Small intestine (tissue), 7 donors: ENCODE results near the gene HSPB6. TPM values are rescaled to one million over a fixed set of nuclear protein-coding genes. Genes with fewer than 3 reads are reported as not detected.
A peak's percentile ranks its signal among the peaks of the same experiment; 100 is the strongest.
"Not testable (repeated sequence)": the region's sequence is repeated elsewhere in the genome, so short reads cannot be mapped to it uniquely, and the experiment has no call there.

Source experiments
- DNase-seq, 2 donors: peaks; one replicate each; pipeline versions ENCODE4 v3.0.0 to v3.0.0-alpha.2; 2013
- FAIRE-seq: peaks from 2 replicates; lab custom pipeline; 2012; peaks lifted over from hg19 to GRCh38; lab: Jason Lieb, UNC
- H3K27ac ChIP-seq, 3 donors: one replicate each; pipeline ENCODE4 v1.5.1; 2013; ENCODE audit warnings: low read length in 2 of 3, mild to moderate bottlenecking in 2 of 3, control low read depth in 1 of 3, inconsistent platforms in 1 of 3, low read depth in 1 of 3, moderate library complexity in 1 of 3
- H3K27me3 ChIP-seq, 3 donors: one replicate each; pipeline ENCODE4 v1.6.1; 2013; ENCODE audit warnings: low read length in 3 of 3, inconsistent platforms in 1 of 3; ENCODE audit not compliant: control insufficient read depth in 3 of 3, insufficient read depth in 3 of 3
- H3K36me3 ChIP-seq, 3 donors: one replicate each; pipeline ENCODE4 v1.6.1; 2013; ENCODE audit warnings: low read length in 3 of 3, inconsistent platforms in 1 of 3, low read depth in 1 of 3, mild to moderate bottlenecking in 1 of 3, moderate library complexity in 1 of 3; ENCODE audit not compliant: control insufficient read depth in 3 of 3, insufficient read depth in 2 of 3
- H3K4me1 ChIP-seq, 3 donors: one replicate each; pipeline ENCODE4 v1.6.1; 2013; ENCODE audit warnings: low read length in 2 of 3, inconsistent platforms in 1 of 3, low read depth in 1 of 3, mild to moderate bottlenecking in 1 of 3, moderate library complexity in 1 of 3; ENCODE audit not compliant: control insufficient read depth in 3 of 3, insufficient read depth in 2 of 3
- H3K4me3 ChIP-seq, 3 donors: one replicate each; pipeline ENCODE4 v1.5.1; 2013; ENCODE audit warnings: low read length in 3 of 3, control low read depth in 1 of 3, inconsistent platforms in 1 of 3, low read depth in 1 of 3, mild to moderate bottlenecking in 1 of 3, moderate library complexity in 1 of 3
- H3K9me3 ChIP-seq, 2 donors: one replicate each; pipeline ENCODE4 v1.6.1; 2013; ENCODE audit warnings: low read depth in 1 of 2, low read length in 1 of 2; ENCODE audit not compliant: control insufficient read depth in 2 of 2, insufficient read depth in 1 of 2
- WGBS, 3 donors: extraction: QIAGEN DNeasy Blood & Tissue Kit; methylation state at CpG; one replicate each; pipeline ENCODE4 v1.1.7; 2013; 5-methylcytosine and 5-hydroxymethylcytosine counted together
- polyA plus RNA-seq, 4 donors: library from polyadenylated mRNA; stranded (reverse) in 3 of 4; unstranded in 1 of 4; fragments of 200-250 nt in 3 of 4; fragments of 120-200 nt in 1 of 4; gene quantifications; one replicate each; pipeline versions ENCODE4 v1.2.1 to v1.2.3, GENCODE V29; 2013
- donor health status: healthy with polysubstance abuse.
- donor health status: control.
- donor health status: control.
- donor health status: Bipolar disorder and iron deficiency.
- donor health status: healthy.

The HSPB6 gene
- polyA plus RNA-seq, 4 donors: 2.0 to 41.7 (median 11.5) TPM

- Histone ChIP-seq H3K27ac (no peak overlapping the region), H3K27me3 (no peaks in the 10 kb centered on the region), H3K36me3 (peaks cover 0 to 29% (median 4%) of the 10 kb centered on the region in 3 donors), H3K9me3 (no peaks in the 10 kb centered on the region), H3K4me1 (peaks cover 0 to 12% (median 0%) of the 10 kb centered on the region in 3 donors), H3K4me3 (peak overlapping the region in 2 of 3 donors; percentile 59 to 76)
- FAIRE-seq (no peak), DNase-seq (no peak)
- 57 to 60% (median 60%) methylated on average over 12 to 13 of the region's 13 CpGs for WGBS, 3 donors
Observed at GRCh38 chr19:35776102-35776788, 19.4 kb upstream of the HSPB6 start.

- Histone ChIP-seq H3K27me3 (no peaks in the 10 kb centered on the region), H3K9me3 (no peaks in the 10 kb centered on the region), H3K27ac (no peak within 1 kb of the TSS), H3K4me1 (peaks cover 0 to 12% (median 0%) of the 10 kb centered on the region in 3 donors), H3K36me3 (peaks cover 0 to 23% (median 4%) of the 10 kb centered on the region in 3 donors), H3K4me3 (peak within 1 kb of the TSS; percentile 59 to 76 (median 75))
- no peak for FAIRE-seq
- DNase-seq: peak; percentile 98 to 99
- WGBS, 3 donors: 1% methylated on average over 19 to 82 of the region's 82 CpGs
Observed at GRCh38 chr19:35775298-35776101, 18.7 kb upstream of the HSPB6 start, which contains the start of gene ARHGAP33. Gene ARHGAP33, plus strand, starts transcription at chr19:35775564. Its CDS starts 95 bp downstream, at chr19:35775659.

- no peak for FAIRE-seq
- WGBS, 3 donors: 17 to 38% (median 33%) methylated on average over 9 of the region's 9 CpGs
- DNase-seq: no peak
- peaks cover 0 to 12% (median 0%) of the 10 kb centered on the region in 3 donors for H3K4me1 ChIP-seq
- H3K9me3 ChIP-seq: no peaks in the 10 kb centered on the region
- H3K27ac ChIP-seq: no peak overlapping the region
- peaks cover 0 to 18% (median 0%) of the 10 kb centered on the region in 3 donors for H3K36me3 ChIP-seq
- H3K27me3 ChIP-seq: no peaks in the 10 kb centered on the region
- peak overlapping the region in 2 of 3 donors; percentile 8 to 75 for H3K4me3 ChIP-seq
Observed at GRCh38 chr19:35775046-35775297, 18.1 kb upstream of the HSPB6 start.

GRCh38 chr19:35774274-35775045 lies 17.6 kb upstream of the HSPB6 start:
- DNase-seq (no peak), FAIRE-seq (no peak)
- Histone ChIP-seq H3K9me3 (no peaks in the 10 kb centered on the region), H3K27me3 (no peaks in the 10 kb centered on the region), H3K27ac (no peak overlapping the region), H3K36me3 (peaks cover 0 to 17% (median 0%) of the 10 kb centered on the region in 3 donors), H3K4me1 (peaks cover 0 to 12% (median 0%) of the 10 kb centered on the region in 3 donors), H3K4me3 (no peak overlapping the region)
- 31 to 55% (median 41%) methylated on average over 16 of the region's 16 CpGs for WGBS, 3 donors

GRCh38 chr19:35773020-35773806 lies 16.4 kb upstream of the HSPB6 start:
- Histone ChIP-seq H3K4me3 (no peak overlapping the region), H3K36me3 (peaks cover 0 to 13% (median 0%) of the 10 kb centered on the region in 3 donors), H3K27ac (no peak overlapping the region), H3K27me3 (no peaks in the 10 kb centered on the region), H3K4me1 (peaks cover 0 to 12% (median 0%) of the 10 kb centered on the region in 3 donors), H3K9me3 (no peaks in the 10 kb centered on the region)
- DNase-seq: no peak
- 32 to 62% (median 48%) methylated on average over 9 of the region's 9 CpGs for WGBS, 3 donors
- FAIRE-seq: no peak

GRCh38 chr19:35772362-35772761 lies 15.5 kb upstream of the HSPB6 start:
- not testable (repeated sequence) for H3K27ac ChIP-seq, H3K27me3 ChIP-seq, FAIRE-seq, H3K36me3 ChIP-seq, H3K9me3 ChIP-seq, H3K4me3 ChIP-seq, DNase-seq
- 85 to 92% (median 92%) methylated on average over 5 of the region's 5 CpGs for WGBS, 3 donors
- peaks cover 0 to 12% (median 0%) of the 10 kb centered on the region in 3 donors for H3K4me1 ChIP-seq

GRCh38 chr19:35768082-35768421 lies 11.2 kb upstream of the HSPB6 start:
- FAIRE-seq (no peak), DNase-seq (no peak)
- no peaks in the 10 kb centered on the region for H3K9me3 ChIP-seq
- 78 to 94% (median 85%) methylated on average over 15 of the region's 15 CpGs for WGBS, 3 donors
- no peaks in the 10 kb centered on the region for H3K4me1 ChIP-seq
- no peak overlapping the region for H3K27ac ChIP-seq
- H3K36me3 ChIP-seq: peaks cover 5 to 37% (median 7%) of the 10 kb centered on the region in 3 donors
- no peaks in the 10 kb centered on the region for H3K27me3 ChIP-seq
- no peak overlapping the region for H3K4me3 ChIP-seq
